Measurements from ENCODE around the gene GNA14. TPM values are rescaled to one million over a fixed set of nuclear protein-coding genes. Genes with fewer than 3 reads are reported as not detected.

The GNA14 gene
- total RNA-seq, 1 donor, result 0.72 TPM

GRCh38 chr9:77589046-77589795, 58.9 kb downstream of the GNA14 start:
- no peak for TF ChIP-seq CTCF (IDR thresholded peaks at IDR 0.05; ENCODE audit: extremely low read depth, low read depth, low read length)
- no peaks in the 10 kb centered on the region for H3K79me2 ChIP-seq (ENCODE audit: insufficient read depth, low read length)
- H3K4me3 ChIP-seq (ENCODE audit: insufficient read depth, low read length), result no peak overlapping the region
- no peak for DNase-seq (ENCODE audit: insufficient read length, low spot score, missing footprints)
- H4K20me1 ChIP-seq (ENCODE audit: insufficient read depth, low read length), result no peaks in the 10 kb centered on the region
- peaks cover 2% of the 10 kb centered on the region for H3K27me3 ChIP-seq (ENCODE audit: insufficient read depth, low read length)
- H3K4me1 ChIP-seq (ENCODE audit: insufficient read depth, low read length), result peaks cover 3% of the 10 kb centered on the region
- no peak overlapping the region for H3K4me2 ChIP-seq (ENCODE audit: insufficient read depth, low read length)
- no peak overlapping the region for H3K27ac ChIP-seq (ENCODE audit: low read depth, low read length)
- no peaks in the 10 kb centered on the region for H3K9me3 ChIP-seq (ENCODE audit: low read depth, low read length)
- no peak overlapping the region for H2AFZ ChIP-seq (ENCODE audit: low read length)
- no peaks in the 10 kb centered on the region for H3K36me3 ChIP-seq (ENCODE audit: insufficient read depth, low read length)

- Histone ChIP-seq H3K79me2 (ENCODE audit: insufficient read depth, low read length) (no peaks in the 10 kb centered on the region), H3K27me3 (ENCODE audit: insufficient read depth, low read length) (peaks cover 2% of the 10 kb centered on the region), H2AFZ (ENCODE audit: low read length) (no peak overlapping the region), H3K9me3 (ENCODE audit: low read depth, low read length) (no peaks in the 10 kb centered on the region), H3K36me3 (ENCODE audit: insufficient read depth, low read length) (no peaks in the 10 kb centered on the region), H3K4me1 (ENCODE audit: insufficient read depth, low read length) (peaks cover 3% of the 10 kb centered on the region), H3K27ac (ENCODE audit: low read depth, low read length) (no peak overlapping the region), H3K4me3 (ENCODE audit: insufficient read depth, low read length) (no peak overlapping the region), H3K4me2 (ENCODE audit: insufficient read depth, low read length) (peak overlapping the region; percentile 40), H4K20me1 (ENCODE audit: insufficient read depth, low read length) (no peaks in the 10 kb centered on the region)
- no peak for TF ChIP-seq CTCF (IDR thresholded peaks at IDR 0.05; ENCODE audit: extremely low read depth, low read depth, low read length)
- peak; percentile 66 for DNase-seq (ENCODE audit: insufficient read length, low spot score, missing footprints)
Measured at GRCh38 chr9:77588271-77588937, 59.7 kb downstream of the GNA14 start.

GRCh38 chr9:77587851-77588250, 60.3 kb downstream of the GNA14 start:
- no peak for DNase-seq (ENCODE audit: insufficient read length, low spot score, missing footprints)
- Histone ChIP-seq H3K4me1 (ENCODE audit: insufficient read depth, low read length) (peaks cover 3% of the 10 kb centered on the region), H2AFZ (ENCODE audit: low read length) (no peak overlapping the region), H3K79me2 (ENCODE audit: insufficient read depth, low read length) (no peaks in the 10 kb centered on the region), H3K27me3 (ENCODE audit: insufficient read depth, low read length) (peaks cover 2% of the 10 kb centered on the region), H4K20me1 (ENCODE audit: insufficient read depth, low read length) (no peaks in the 10 kb centered on the region), H3K36me3 (ENCODE audit: insufficient read depth, low read length) (no peaks in the 10 kb centered on the region), H3K4me3 (ENCODE audit: insufficient read depth, low read length) (no peak overlapping the region), H3K4me2 (ENCODE audit: insufficient read depth, low read length) (peak overlapping the region; percentile 40), H3K27ac (ENCODE audit: low read depth, low read length) (no peak overlapping the region), H3K9me3 (ENCODE audit: low read depth, low read length) (no peaks in the 10 kb centered on the region)
- no peak for TF ChIP-seq CTCF (IDR thresholded peaks at IDR 0.05; ENCODE audit: extremely low read depth, low read depth, low read length)

GRCh38 chr9:77587042-77587441, 61.1 kb downstream of the GNA14 start:
- no peak overlapping the region for H3K27ac ChIP-seq (ENCODE audit: low read depth, low read length)
- no peak for DNase-seq (ENCODE audit: insufficient read length, low spot score, missing footprints)

More at GRCh38 chr9:77587042-77587441, 61.1 kb downstream of the GNA14 start:
- H3K79me2 ChIP-seq (ENCODE audit: insufficient read depth, low read length), result no peaks in the 10 kb centered on the region
- no peak overlapping the region for H3K4me3 ChIP-seq (ENCODE audit: insufficient read depth, low read length)
- H3K27me3 ChIP-seq (ENCODE audit: insufficient read depth, low read length), result peaks cover 2% of the 10 kb centered on the region
- no peak for TF ChIP-seq CTCF (IDR thresholded peaks at IDR 0.05; ENCODE audit: extremely low read depth, low read depth, low read length)
- no peak overlapping the region for H2AFZ ChIP-seq (ENCODE audit: low read length)
- no peaks in the 10 kb centered on the region for H3K36me3 ChIP-seq (ENCODE audit: insufficient read depth, low read length)
- no peaks in the 10 kb centered on the region for H4K20me1 ChIP-seq (ENCODE audit: insufficient read depth, low read length)
- peaks cover 3% of the 10 kb centered on the region for H3K4me1 ChIP-seq (ENCODE audit: insufficient read depth, low read length)
- H3K4me2 ChIP-seq (ENCODE audit: insufficient read depth, low read length), result no peak overlapping the region
- H3K9me3 ChIP-seq (ENCODE audit: low read depth, low read length), result no peaks in the 10 kb centered on the region

Measured in osteoblast (primary cell).